Measurements from ENCODE around the gene ZC3H12C.
"Not testable (repeated sequence)": the region's sequence is repeated elsewhere in the genome, so short reads cannot be mapped to it uniquely, and the experiment has no call there.

The ZC3H12C gene

GRCh38 chr11:110208678-110209312 is 115.6 kb downstream of the ZC3H12C start:
- not testable (repeated sequence) for H3K9me3 ChIP-seq (ENCODE audit: control insufficient read depth, low read length); H3K27ac ChIP-seq (ENCODE audit: low read length, poor library complexity, severe bottlenecking); H3K23ac ChIP-seq (ENCODE audit: low read length in 2 of 2); H2BK12ac ChIP-seq (ENCODE audit: low read length in 2 of 2); H3K27me3 ChIP-seq (ENCODE audit: control insufficient read depth in 1 of 2, insufficient read depth in 1 of 2, low read length in 2 of 2); H3K9ac ChIP-seq (ENCODE audit: low read length); H2AK5ac ChIP-seq (ENCODE audit: low read length, severe bottlenecking); H4K8ac ChIP-seq (ENCODE audit: low read length); H2BK5ac ChIP-seq (ENCODE audit: low read depth, low read length, poor library complexity, severe bottlenecking); H2AFZ ChIP-seq (ENCODE audit: low read depth, low read length); H3K4me1 ChIP-seq (ENCODE audit: control insufficient read depth, insufficient read depth, low read depth, low read length); H2BK120ac ChIP-seq (ENCODE audit: low read depth, low read length); H3K4ac ChIP-seq (ENCODE audit: low read depth in 1 of 2, low read length in 2 of 2); H3K4me3 ChIP-seq (ENCODE audit: insufficient read depth in 1 of 2, low read depth in 1 of 2, low read length in 2 of 2); H4K91ac ChIP-seq (ENCODE audit: low read length); H3K14ac ChIP-seq (ENCODE audit: low read length in 2 of 2); DNase-seq; H3K79me1 ChIP-seq (replicated peaks; ENCODE audit: low read length, poor library complexity, severe bottlenecking); H3K36me3 ChIP-seq (ENCODE audit: control insufficient read depth in 1 of 2, insufficient read depth in 2 of 2, low read depth in 1 of 2, low read length in 2 of 2)
- Histone ChIP-seq H3K4me2 (ENCODE audit: low read length, poor library complexity, severe bottlenecking) (peak overlapping the region; percentile 39), H3K18ac (ENCODE audit: low read depth in 1 of 2, low read length in 2 of 2) (peak overlapping the region in 1 of 2 experiments; percentile 62), H2BK15ac (ENCODE audit: low read depth, poor library complexity, severe bottlenecking) (peak overlapping the region; percentile 7)
- 55% methylated on average over 21 of the region's 29 CpGs for WGBS

- H3K79me1 ChIP-seq (replicated peaks; ENCODE audit: low read length, poor library complexity, severe bottlenecking); H3K36me3 ChIP-seq (ENCODE audit: control insufficient read depth in 1 of 2, insufficient read depth in 2 of 2, low read depth in 1 of 2, low read length in 2 of 2); H2BK120ac ChIP-seq (ENCODE audit: low read depth, low read length); H4K8ac ChIP-seq (ENCODE audit: low read length); H3K27me3 ChIP-seq (ENCODE audit: control insufficient read depth in 1 of 2, insufficient read depth in 1 of 2, low read length in 2 of 2); H3K27ac ChIP-seq (ENCODE audit: low read length, poor library complexity, severe bottlenecking); H3K14ac ChIP-seq (ENCODE audit: low read length in 2 of 2); H3K4me2 ChIP-seq (ENCODE audit: low read length, poor library complexity, severe bottlenecking); H2AFZ ChIP-seq (ENCODE audit: low read depth, low read length); H3K4ac ChIP-seq (ENCODE audit: low read depth in 1 of 2, low read length in 2 of 2); H2AK5ac ChIP-seq (ENCODE audit: low read length, severe bottlenecking); H2BK15ac ChIP-seq (ENCODE audit: low read depth, poor library complexity, severe bottlenecking); H3K18ac ChIP-seq (ENCODE audit: low read depth in 1 of 2, low read length in 2 of 2); H3K9ac ChIP-seq (ENCODE audit: low read length); H2BK5ac ChIP-seq (ENCODE audit: low read depth, low read length, poor library complexity, severe bottlenecking); H4K91ac ChIP-seq (ENCODE audit: low read length); H3K23ac ChIP-seq (ENCODE audit: low read length in 2 of 2); H3K9me3 ChIP-seq (ENCODE audit: control insufficient read depth, low read length); H3K4me3 ChIP-seq (ENCODE audit: insufficient read depth in 1 of 2, low read depth in 1 of 2, low read length in 2 of 2); H2BK12ac ChIP-seq (ENCODE audit: low read length in 2 of 2); DNase-seq; H3K4me1 ChIP-seq (ENCODE audit: control insufficient read depth, insufficient read depth, low read depth, low read length): not testable (repeated sequence)
- 0% methylated on average over 5 of the region's 14 CpGs for WGBS
These were observed 116.1 kb downstream of the ZC3H12C start for GRCh38 chr11:110209313-110209694.

- WGBS, result 92% methylated on average over 10 of the region's 12 CpGs
- Histone ChIP-seq H3K18ac (ENCODE audit: low read depth in 1 of 2, low read length in 2 of 2) (no peak overlapping the region), H3K4me3 (ENCODE audit: insufficient read depth in 1 of 2, low read depth in 1 of 2, low read length in 2 of 2) (no peak overlapping the region), H3K4me1 (ENCODE audit: control insufficient read depth, insufficient read depth, low read depth, low read length) (no peaks in the 10 kb centered on the region), H3K27ac (ENCODE audit: low read length, poor library complexity, severe bottlenecking) (no peak overlapping the region), H3K23ac (ENCODE audit: low read length in 2 of 2) (no peak overlapping the region), H2BK12ac (ENCODE audit: low read length in 2 of 2) (no peak overlapping the region), H3K4ac (ENCODE audit: low read depth in 1 of 2, low read length in 2 of 2) (no peak overlapping the region), H3K4me2 (ENCODE audit: low read length, poor library complexity, severe bottlenecking) (no peak overlapping the region), H4K91ac (ENCODE audit: low read length) (no peak overlapping the region), H2BK15ac (ENCODE audit: low read depth, poor library complexity, severe bottlenecking) (no peak overlapping the region), H3K27me3 (ENCODE audit: control insufficient read depth in 1 of 2, insufficient read depth in 1 of 2, low read length in 2 of 2) (no peaks in the 10 kb centered on the region), H2BK120ac (ENCODE audit: low read depth, low read length) (no peak overlapping the region), H2BK5ac (ENCODE audit: low read depth, low read length, poor library complexity, severe bottlenecking) (no peak overlapping the region), H3K9ac (ENCODE audit: low read length) (no peak overlapping the region), H3K79me1 (replicated peaks; ENCODE audit: low read length, poor library complexity, severe bottlenecking) (peaks cover 3% of the 10 kb centered on the region), H2AK5ac (ENCODE audit: low read length, severe bottlenecking) (no peak overlapping the region), H3K36me3 (ENCODE audit: control insufficient read depth in 1 of 2, insufficient read depth in 2 of 2, low read depth in 1 of 2, low read length in 2 of 2) (no peaks in the 10 kb centered on the region), H3K9me3 (ENCODE audit: control insufficient read depth, low read length) (no peaks in the 10 kb centered on the region), H3K14ac (ENCODE audit: low read length in 2 of 2) (no peak overlapping the region), H4K8ac (ENCODE audit: low read length) (no peak overlapping the region), H2AFZ (ENCODE audit: low read depth, low read length) (no peak overlapping the region)
- DNase-seq, result no peak
These were observed 124.2 kb downstream of the ZC3H12C start for GRCh38 chr11:110217223-110217877.

GRCh38 chr11:110217936-110218335 is 124.7 kb downstream of the ZC3H12C start:
- no peaks in the 10 kb centered on the region for H3K27me3 ChIP-seq (ENCODE audit: control insufficient read depth in 1 of 2, insufficient read depth in 1 of 2, low read length in 2 of 2)
- H2BK15ac ChIP-seq (ENCODE audit: low read depth, poor library complexity, severe bottlenecking), result no peak overlapping the region
- no peak overlapping the region for H4K91ac ChIP-seq (ENCODE audit: low read length)
- no peak overlapping the region for H2BK120ac ChIP-seq (ENCODE audit: low read depth, low read length)
- no peak overlapping the region for H3K4ac ChIP-seq (ENCODE audit: low read depth in 1 of 2, low read length in 2 of 2)
- H4K8ac ChIP-seq (ENCODE audit: low read length), result no peak overlapping the region
- H2BK5ac ChIP-seq (ENCODE audit: low read depth, low read length, poor library complexity, severe bottlenecking), result no peak overlapping the region
- H3K36me3 ChIP-seq (ENCODE audit: control insufficient read depth in 1 of 2, insufficient read depth in 2 of 2, low read depth in 1 of 2, low read length in 2 of 2), result no peaks in the 10 kb centered on the region
- H3K4me1 ChIP-seq (ENCODE audit: control insufficient read depth, insufficient read depth, low read depth, low read length), result no peaks in the 10 kb centered on the region
- no peak overlapping the region for H3K18ac ChIP-seq (ENCODE audit: low read depth in 1 of 2, low read length in 2 of 2)
- 97% methylated on average over 3 of the region's 3 CpGs for WGBS
- no peak overlapping the region for H3K4me3 ChIP-seq (ENCODE audit: insufficient read depth in 1 of 2, low read depth in 1 of 2, low read length in 2 of 2)
- no peak overlapping the region for H3K14ac ChIP-seq (ENCODE audit: low read length in 2 of 2)
- H3K9ac ChIP-seq (ENCODE audit: low read length), result no peak overlapping the region
- no peak overlapping the region for H3K27ac ChIP-seq (ENCODE audit: low read length, poor library complexity, severe bottlenecking)
- H2AK5ac ChIP-seq (ENCODE audit: low read length, severe bottlenecking), result no peak overlapping the region
- H2AFZ ChIP-seq (ENCODE audit: low read depth, low read length), result no peak overlapping the region
- H3K23ac ChIP-seq (ENCODE audit: low read length in 2 of 2), result no peak overlapping the region
- no peak for DNase-seq
- no peak overlapping the region for H3K4me2 ChIP-seq (ENCODE audit: low read length, poor library complexity, severe bottlenecking)
- H3K79me1 ChIP-seq (replicated peaks; ENCODE audit: low read length, poor library complexity, severe bottlenecking), result peaks cover 3% of the 10 kb centered on the region
- H2BK12ac ChIP-seq (ENCODE audit: low read length in 2 of 2), result no peak overlapping the region
- H3K9me3 ChIP-seq (ENCODE audit: control insufficient read depth, low read length), result no peaks in the 10 kb centered on the region

Data from mesenchymal stem cell (in vitro differentiated cells and primary cell).